ENCODE measurements around the gene SKA1. TPM values are rescaled to one million over a fixed set of nuclear protein-coding genes. Genes with fewer than 3 reads are reported as not detected.

The SKA1 gene
- total and polyA plus RNA-seq, 2 of the 4 experiments (the other 2 are of a cell fraction), result 5.8 to 5.9 TPM

GRCh38 chr18:50405582-50406271 lies 30.9 kb downstream of the SKA1 start:
- H2AFZ ChIP-seq (replicated peaks; ENCODE audit: low read length, poor library complexity), result no peak overlapping the region
- H4K8ac ChIP-seq (ENCODE audit: low read depth in 2 of 2, low read length in 2 of 2), result no peak overlapping the region
- H2BK120ac ChIP-seq (ENCODE audit: low read depth, low read length), result no peak overlapping the region
- dilution Hi-C loops (cut with HindIII; ENCODE audit: low sequenced_read_pairs, unreplicated experiment) (no loop called here), in situ Hi-C loops (cut with MboI; ENCODE audit: low sequenced_read_pairs) (no loop called here), intact Hi-C loops (cut with micrococcal nuclease) (no loop called here)
- H3K27ac ChIP-seq (ENCODE audit: insufficient read depth, low read length), result no peak overlapping the region
- no peaks in the 10 kb centered on the region for H4K20me1 ChIP-seq (ENCODE audit: insufficient read depth, low read length)
- no peak overlapping the region for H3K4me3 ChIP-seq (ENCODE audit: insufficient read depth, low read depth, low read length)
- WGBS, 2 experiments (ENCODE audit: extremely low coverage in 2 of 2, insufficient read length in 1 of 2), result 39% methylated on average over 7 of the region's 17 CpGs; no CpG with 5 or more reads in 1 of the 2 experiments
- DNase-seq (no peak), ATAC-seq (ENCODE audit: low read depth) (no peak)
- no peak overlapping the region for H4K5ac ChIP-seq (ENCODE audit: low read depth, low read length)
- no peak overlapping the region for H3K14ac ChIP-seq (replicated peaks; ENCODE audit: low read depth, low read length)
- no peak overlapping the region for H3K18ac ChIP-seq (ENCODE audit: low read depth, low read length)
- no peaks in the 10 kb centered on the region for H3K36me3 ChIP-seq (ENCODE audit: control insufficient read depth, insufficient read depth, low read length)
- no peak overlapping the region for H2BK20ac ChIP-seq (ENCODE audit: low read depth, low read length)
- no peak overlapping the region for H3K4ac ChIP-seq (ENCODE audit: low read depth, low read length)
- no peak overlapping the region for H4K91ac ChIP-seq (ENCODE audit: insufficient read depth, low read depth, low read length)
- no peak overlapping the region for H2AK5ac ChIP-seq (ENCODE audit: low read depth, low read length)
- H3K9ac ChIP-seq (ENCODE audit: low read depth, low read length), result no peak overlapping the region
- H3K4me2 ChIP-seq (ENCODE audit: low read depth, low read length), result no peak overlapping the region
- H3K4me1 ChIP-seq (ENCODE audit: control insufficient read depth, insufficient read depth, low read length), result no peaks in the 10 kb centered on the region
- H2AK9ac ChIP-seq (replicated peaks; ENCODE audit: low read depth, low read length, poor library complexity), result no peak overlapping the region
- no peaks in the 10 kb centered on the region for H3K9me1 ChIP-seq (ENCODE audit: insufficient read depth, low read length)
- H3K9me3 ChIP-seq (ENCODE audit: control insufficient read depth, insufficient read depth, low read length), result no peaks in the 10 kb centered on the region
- ChIA-PET CTCF (no interaction called here), POLR2A (ENCODE audit: unreplicated experiment) (no interaction called here)
- H3K79me1 ChIP-seq (ENCODE audit: low read depth in 1 of 2, low read length in 2 of 2), result no peaks in the 10 kb centered on the region
- BruUV-seq (replicated peaks), result no TSS peak
- TF ChIP-seq USF2 (IDR thresholded peaks at IDR 0.05; ENCODE audit: low read depth, low read length) (no peak), NFE2L2 (IDR thresholded peaks at IDR 0.05; ENCODE audit: low read depth, low read length) (no peak), CTCF (conservative IDR thresholded peaks at IDR 0.05; ENCODE audit: low read depth, low read length) (no peak), MAZ (IDR thresholded peaks at IDR 0.05; ENCODE audit: borderline replicate concordance, low read depth, low read length) (no peak), FOS (IDR thresholded peaks at IDR 0.05; ENCODE audit: low read depth, low read length) (no peak), CEBPB (IDR thresholded peaks at IDR 0.05; ENCODE audit: low read depth, low read length) (no peak), RCOR1 (IDR thresholded peaks at IDR 0.05; ENCODE audit: insufficient replicate concordance, low read length) (no peak), MXI1 (IDR thresholded peaks at IDR 0.05; ENCODE audit: borderline replicate concordance, low read depth, low read length) (no peak), RFX5 (IDR thresholded peaks at IDR 0.05; ENCODE audit: low read depth, low read length) (no peak)
- no peak overlapping the region for H2BK15ac ChIP-seq (ENCODE audit: low read depth, low read length)
- H3K27me3 ChIP-seq (ENCODE audit: control insufficient read depth, insufficient read depth, low read length), result peaks cover 23% of the 10 kb centered on the region
- no peak overlapping the region for H3K23ac ChIP-seq (ENCODE audit: low read depth, low read length)
- H3K56ac ChIP-seq (ENCODE audit: extremely low read depth, insufficient read depth, low read length), result no peak overlapping the region
- no peak overlapping the region for H2BK5ac ChIP-seq (ENCODE audit: low read depth, low read length, poor library complexity, severe bottlenecking)

Data from IMR-90 (cell line).